ENCODE data around the gene BTRC. TPM values are rescaled to one million over a fixed set of nuclear protein-coding genes. Genes with fewer than 3 reads are reported as not detected.

Gene BTRC
- total and polyA plus RNA-seq, 10 of the 15 experiments (the other 5 are each of a cell fraction or from before 2014, with no cell fraction given): 2.2 to 18.6 (median 8.6) TPM

DNA sequence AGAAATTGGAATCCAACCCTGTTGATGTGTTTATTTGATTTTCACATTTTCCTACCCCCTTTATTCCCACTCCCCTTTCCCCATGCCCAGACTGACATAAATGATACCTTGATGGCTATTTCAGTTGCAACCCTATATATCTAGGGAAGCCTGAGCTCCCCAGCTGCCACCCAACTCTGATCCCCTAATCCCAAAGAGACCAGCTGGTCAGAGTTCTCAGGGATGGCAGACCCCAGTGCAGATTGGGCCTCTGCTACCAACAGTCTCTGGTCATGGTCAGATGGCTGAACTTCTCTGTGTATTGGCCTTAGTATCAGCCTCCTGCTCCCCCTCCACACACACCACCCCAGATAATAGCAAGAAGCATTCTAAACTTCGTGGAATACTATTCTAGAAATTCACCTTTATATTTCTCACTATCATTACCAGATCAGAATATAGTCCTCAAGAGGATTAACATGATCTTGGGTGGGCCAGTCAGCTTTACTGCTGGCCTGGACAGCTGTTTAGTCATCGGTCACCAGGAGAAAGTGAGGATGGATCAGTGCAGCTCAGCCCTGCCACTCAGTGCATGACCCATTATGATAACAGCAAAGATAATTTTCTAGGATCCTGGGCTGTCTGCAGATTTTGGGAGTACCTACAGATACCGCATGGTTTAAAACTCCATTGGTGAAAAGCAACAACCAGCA is 24.5 kb upstream of the BTRC start:
- Histone ChIP-seq H3K4me2 (ENCODE audit: control insufficient read depth, insufficient read depth) (no peak overlapping the region), H3K27me3 (replicated peaks in 1 of 2; ENCODE audit: control insufficient read depth in 2 of 2, insufficient read depth in 2 of 2, low read length in 1 of 2) (peaks cover 1 to 7% of the 10 kb centered on the region in 2 experiments; a peak in 3 of 4 replicates), H3K27ac (ENCODE audit: control insufficient read depth, insufficient read depth) (no peak overlapping the region), H3K9me3 (replicated peaks; ENCODE audit: control insufficient read depth, insufficient read depth, low read length) (no peaks in the 10 kb centered on the region), H2AFZ (ENCODE audit: control insufficient read depth, low read depth, low read length) (no peak overlapping the region), H3K4me3 (no peak overlapping the region), H3K9ac (ENCODE audit: control insufficient read depth, insufficient read depth, low read length) (no peak overlapping the region), H3K4me1 (ENCODE audit: control insufficient read depth, insufficient read depth, low read length) (no peaks in the 10 kb centered on the region), H3K79me2 (ENCODE audit: control insufficient read depth, insufficient read depth, low read length) (no peaks in the 10 kb centered on the region), H4K20me1 (ENCODE audit: control insufficient read depth, insufficient read depth) (no peaks in the 10 kb centered on the region), H3K36me3 (ENCODE audit: control insufficient read depth in 2 of 2, insufficient read depth in 2 of 2, low read length in 1 of 2) (no peaks in the 10 kb centered on the region)
- ATAC-seq (no peak), DNase-seq (ENCODE audit: low read depth, low spot score) (no peak), FAIRE-seq (no peak)
- POLR2A ChIA-PET: no interaction called here
- in situ Hi-C loops (cut with MboI): no loop called here
- RAD21 ChIA-PET (ENCODE audit: unreplicated experiment): no interaction called here
- SMC1A ChIA-PET (ENCODE audit: uncharacterized antibody, unreplicated experiment): no interaction called here
- TF ChIP-seq IRF4 (IDR thresholded peaks at IDR 0.05; ENCODE audit: low read depth, low read length) (no peak), TCF3 (IDR thresholded peaks at IDR 0.05; ENCODE audit: borderline replicate concordance, insufficient read depth, low read depth, low read length) (no peak), SREBF2 (IDR thresholded peaks at IDR 0.05; ENCODE audit: low read length) (no peak), YY1 (IDR thresholded peaks at IDR 0.05; ENCODE audit: low read depth, low read length) (no peak), RBBP5 (conservative IDR thresholded peaks at IDR 0.05) (no peak), BRCA1 (IDR thresholded peaks at IDR 0.05; ENCODE audit: low read depth, low read length) (no peak), ZNF384 (IDR thresholded peaks at IDR 0.05; ENCODE audit: borderline replicate concordance, low read depth, low read length) (no peak), DPF2 (IDR thresholded peaks at IDR 0.05) (no peak), SIX5 (IDR thresholded peaks at IDR 0.05; ENCODE audit: low read depth, low read length, severe bottlenecking) (no peak), BMI1 (IDR thresholded peaks at IDR 0.05; ENCODE audit: borderline replicate concordance) (no peak), BHLHE40 (IDR thresholded peaks at IDR 0.05; ENCODE audit: borderline replicate concordance in 1 of 2, low read depth in 2 of 2, low read length in 1 of 2) (no peak), ETV6 (conservative IDR thresholded peaks at IDR 0.05 in 1 of 2, IDR thresholded peaks at IDR 0.05 in 1 of 2; ENCODE audit: borderline replicate concordance in 1 of 2, low read depth in 1 of 2) (no peak), FOS (IDR thresholded peaks at IDR 0.05; ENCODE audit: borderline replicate concordance, extremely low read depth, insufficient read length) (no peak), PML (IDR thresholded peaks at IDR 0.05; ENCODE audit: low read length) (no peak), RAD21 (IDR thresholded peaks at IDR 0.05; ENCODE audit: insufficient read depth, low read depth, low read length) (no peak), GABPA (IDR thresholded peaks at IDR 0.05; ENCODE audit: low read depth) (no peak)
- TF ChIP-seq, protein P1, sequence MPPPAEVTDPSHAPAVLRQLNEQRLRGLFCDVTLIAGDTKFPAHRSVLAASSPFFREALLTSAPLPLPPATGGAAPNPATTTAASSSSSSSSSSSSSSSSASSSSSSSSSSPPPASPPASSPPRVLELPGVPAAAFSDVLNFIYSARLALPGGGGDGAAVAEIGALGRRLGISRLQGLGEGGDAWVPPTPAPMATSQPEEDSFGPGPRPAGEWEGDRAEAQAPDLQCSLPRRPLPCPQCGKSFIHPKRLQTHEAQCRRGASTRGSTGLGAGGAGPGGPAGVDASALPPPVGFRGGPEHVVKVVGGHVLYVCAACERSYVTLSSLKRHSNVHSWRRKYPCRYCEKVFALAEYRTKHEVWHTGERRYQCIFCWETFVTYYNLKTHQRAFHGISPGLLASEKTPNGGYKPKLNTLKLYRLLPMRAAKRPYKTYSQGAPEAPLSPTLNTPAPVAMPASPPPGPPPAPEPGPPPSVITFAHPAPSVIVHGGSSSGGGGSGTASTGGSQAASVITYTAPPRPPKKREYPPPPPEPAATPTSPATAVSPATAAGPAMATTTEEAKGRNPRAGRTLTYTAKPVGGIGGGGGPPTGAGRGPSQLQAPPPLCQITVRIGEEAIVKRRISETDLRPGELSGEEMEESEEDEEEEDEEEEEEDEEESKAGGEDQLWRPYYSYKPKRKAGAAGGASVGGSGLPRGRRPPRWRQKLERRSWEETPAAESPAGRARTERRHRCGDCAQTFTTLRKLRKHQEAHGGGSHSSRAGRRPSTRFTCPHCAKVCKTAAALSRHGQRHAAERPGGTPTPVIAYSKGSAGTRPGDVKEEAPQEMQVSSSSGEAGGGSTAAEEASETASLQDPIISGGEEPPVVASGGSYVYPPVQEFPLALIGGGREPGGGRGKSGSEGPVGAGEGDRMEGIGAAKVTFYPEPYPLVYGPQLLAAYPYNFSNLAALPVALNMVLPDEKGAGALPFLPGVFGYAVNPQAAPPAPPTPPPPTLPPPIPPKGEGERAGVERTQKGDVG (CRISPR knock-in tag; IDR thresholded peaks at IDR 0.05): no peak
- TF ChIP-seq, protein P2, sequence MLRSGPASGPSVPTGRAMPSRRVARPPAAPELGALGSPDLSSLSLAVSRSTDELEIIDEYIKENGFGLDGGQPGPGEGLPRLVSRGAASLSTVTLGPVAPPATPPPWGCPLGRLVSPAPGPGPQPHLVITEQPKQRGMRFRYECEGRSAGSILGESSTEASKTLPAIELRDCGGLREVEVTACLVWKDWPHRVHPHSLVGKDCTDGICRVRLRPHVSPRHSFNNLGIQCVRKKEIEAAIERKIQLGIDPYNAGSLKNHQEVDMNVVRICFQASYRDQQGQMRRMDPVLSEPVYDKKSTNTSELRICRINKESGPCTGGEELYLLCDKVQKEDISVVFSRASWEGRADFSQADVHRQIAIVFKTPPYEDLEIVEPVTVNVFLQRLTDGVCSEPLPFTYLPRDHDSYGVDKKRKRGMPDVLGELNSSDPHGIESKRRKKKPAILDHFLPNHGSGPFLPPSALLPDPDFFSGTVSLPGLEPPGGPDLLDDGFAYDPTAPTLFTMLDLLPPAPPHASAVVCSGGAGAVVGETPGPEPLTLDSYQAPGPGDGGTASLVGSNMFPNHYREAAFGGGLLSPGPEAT (IDR thresholded peaks at IDR 0.05; ENCODE audit: low read depth): no peak
- no TSS peak for BruUV-seq (replicated peaks)
- intact Hi-C loops (cut with micrococcal nuclease; ENCODE audit: unreplicated experiment): no loop called here
- CTCF ChIA-PET: interaction anchor here (0.6 kb wide), 1 partner anchor 55 kb away, joined by 3 read pairs; no protein-coding TSS in a partner anchor
- 33% methylated on average over 3 of the region's 3 CpGs for WGBS (ENCODE audit: insufficient coverage, insufficient replicate concordance, low lambda C conversion rate, missing lambda C conversion rate)

Measured in GM12878 (cell line).